HepG2 (cell line): ENCODE data around the gene RAC3. TPM values are rescaled to one million over a fixed set of nuclear protein-coding genes. Genes with fewer than 3 reads are reported as not detected.

ENCODE experiments used
- DPF2 ChIP-seq: sonication (generic); formaldehyde crosslinking; IDR thresholded peaks from 2 replicates; pipeline ENCODE4 v1.4.0; 2020; ENCODE audit warnings: mild to moderate bottlenecking, low read depth, missing genetic modification reagents, borderline replicate concordance
- FOXJ3 ChIP-seq: sonication (generic); formaldehyde crosslinking; IDR thresholded peaks from 2 replicates; pipeline ENCODE4 v1.4.0; 2020; ENCODE audit warnings: missing genetic modification reagents, mild to moderate bottlenecking, borderline replicate concordance
- HMGA1 ChIP-seq: sonication (generic); formaldehyde crosslinking; conservative IDR thresholded peaks from 2 replicates; pipeline ENCODE4 v1.4.0; 2020; ENCODE audit warnings: missing genetic modification reagents
- HNRNPH1 ChIP-seq: fragments of 200-400 bp; formaldehyde crosslinking; optimal IDR thresholded peaks from 2 replicates; pipeline ENCODE3; 2017; ENCODE audit warnings: mild to moderate bottlenecking, low read depth, low read length
- MTERF4 ChIP-seq: sonication (generic); formaldehyde crosslinking; IDR thresholded peaks from 2 replicates; pipeline ENCODE4 v1.8.0; 2023; ENCODE audit warnings: mild to moderate bottlenecking, missing genetic modification reagents
- NAIF1 ChIP-seq: sonication (generic); formaldehyde crosslinking; IDR thresholded peaks from 2 replicates; pipeline ENCODE4 v1.5.0; 2020; ENCODE audit warnings: mild to moderate bottlenecking, missing genetic modification reagents, borderline replicate concordance
- NFIC ChIP-seq: IDR thresholded peaks from 2 replicates; pipeline ENCODE4 v1.6.1; 2012; ENCODE audit warnings: mild to moderate bottlenecking, low read length, inconsistent platforms
- RERE ChIP-seq: IDR thresholded peaks from 2 replicates; pipeline ENCODE4 v1.6.1; 2016; ENCODE audit warnings: low read depth, missing genetic modification reagents, missing compliant biosample characterization
- SATB2 ChIP-seq: sonication (generic); formaldehyde crosslinking; IDR thresholded peaks from 2 replicates; pipeline ENCODE4 v1.5.0; 2020; ENCODE audit warnings: missing genetic modification reagents
- ZNF275 ChIP-seq: sonication (generic); formaldehyde crosslinking; IDR thresholded peaks from 2 replicates; pipeline ENCODE4 v1.8.0; 2022; ENCODE audit warnings: missing genetic modification reagents, mild to moderate bottlenecking, inconsistent platforms, borderline replicate concordance
- ZNF546 ChIP-seq: sonication (generic); formaldehyde crosslinking; conservative IDR thresholded peaks from 2 replicates; pipeline ENCODE4 v1.8.1; 2023; ENCODE audit warnings: mild to moderate bottlenecking, missing genetic modification reagents
- ZNF567 ChIP-seq: sonication (generic); formaldehyde crosslinking; IDR thresholded peaks from 2 replicates; pipeline ENCODE4 v1.8.1; 2023; ENCODE audit warnings: mild to moderate bottlenecking, missing genetic modification reagents, borderline replicate concordance
- ZNF589 ChIP-seq: sonication (generic); formaldehyde crosslinking; conservative IDR thresholded peaks from 2 replicates; pipeline ENCODE4 v1.8.0; 2022; ENCODE audit warnings: mild to moderate bottlenecking, moderate library complexity, missing genetic modification reagents
- ZNF616 ChIP-seq: sonication (generic); formaldehyde crosslinking; IDR thresholded peaks from 2 replicates; pipeline ENCODE4 v1.5.0; 2020; ENCODE audit warnings: low read depth, mild to moderate bottlenecking, missing genetic modification reagents
- polyA plus RNA-seq, 8 experiments: library from polyadenylated mRNA; depleted of rRNA in 3 of 8; stranded (reverse) in 7 of 8; unstranded in 1 of 8; fragments of >200 nt; fragmentation: Illumina TruSeq in 4 of 8; extraction: Trizol in 4 of 8; gene quantifications; 2 replicates each; pipeline versions ENCODE4 v1.2.1 to v1.2.3, GENCODE V29; 2011 to 2016; ENCODE audit warnings: low read depth in 4 of 8, missing spikeins in 1 of 8, mixed read lengths in 1 of 8; ENCODE audit not compliant: insufficient read depth in 1 of 8
- total RNA-seq, 5 experiments: library from RNA; depleted of rRNA; stranded (reverse); fragments of >200 nt; fragmentation: Illumina TruSeq; extraction: Trizol; gene quantifications; 2 replicates each; pipeline ENCODE4 v1.2.3, GENCODE V29; 2016; ENCODE audit warnings: low read depth in 1 of 5
- TF ChIP-seq, protein P1 (sequence below): sonication (generic); formaldehyde crosslinking; IDR thresholded peaks from 2 replicates; pipeline ENCODE4 v1.4.0; 2020; ENCODE audit warnings: missing genetic modification reagents
- TF ChIP-seq, protein P2 (sequence below): sonication (generic); formaldehyde crosslinking; IDR thresholded peaks from 2 replicates; pipeline ENCODE4 v1.5.1; 2020; ENCODE audit warnings: mild to moderate bottlenecking, moderate library complexity, missing genetic modification reagents

The RAC3 gene
- total and polyA plus RNA-seq, 2 of the 13 experiments (the other 11 are each of a cell fraction or from before 2014, with no cell fraction given) = 10.5 to 21.3 TPM

GRCh38 chr17:81993729-81994592 lies 37.5 kb upstream of the RAC3 start (continued):
- TF ChIP-seq MTERF4 (CRISPR knock-in tag) = peak; percentile 91; the same call in 1 of the 2 replicates
- TF ChIP-seq ZNF546 = peak; percentile 27; the same call in 1 of the 2 replicates
- TF ChIP-seq NFIC = no peak
- peak; percentile 46 for TF ChIP-seq SATB2 (CRISPR knock-in tag)
- TF ChIP-seq, protein P1, sequence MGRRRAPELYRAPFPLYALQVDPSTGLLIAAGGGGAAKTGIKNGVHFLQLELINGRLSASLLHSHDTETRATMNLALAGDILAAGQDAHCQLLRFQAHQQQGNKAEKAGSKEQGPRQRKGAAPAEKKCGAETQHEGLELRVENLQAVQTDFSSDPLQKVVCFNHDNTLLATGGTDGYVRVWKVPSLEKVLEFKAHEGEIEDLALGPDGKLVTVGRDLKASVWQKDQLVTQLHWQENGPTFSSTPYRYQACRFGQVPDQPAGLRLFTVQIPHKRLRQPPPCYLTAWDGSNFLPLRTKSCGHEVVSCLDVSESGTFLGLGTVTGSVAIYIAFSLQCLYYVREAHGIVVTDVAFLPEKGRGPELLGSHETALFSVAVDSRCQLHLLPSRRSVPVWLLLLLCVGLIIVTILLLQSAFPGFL (CRISPR knock-in tag) = no peak
- TF ChIP-seq FOXJ3 (CRISPR knock-in tag) = no peak
- TF ChIP-seq NAIF1 (CRISPR knock-in tag) = peak; percentile 81; the same call in 1 of the 2 replicates
- no peak for TF ChIP-seq ZNF589 (CRISPR knock-in tag)
- no peak for TF ChIP-seq DPF2 (CRISPR knock-in tag)
- TF ChIP-seq RERE (CRISPR knock-in tag) = no peak; the same call in 1 of the 2 replicates
- TF ChIP-seq ZNF616 (CRISPR knock-in tag) = peak; percentile 68
- no peak for TF ChIP-seq HMGA1 (CRISPR knock-in tag)
- TF ChIP-seq ZNF275 (CRISPR knock-in tag) = 0 out of 2 replicates have a peak, but pooled peaks have one; percentile 75
- no peak for TF ChIP-seq ZNF567 (CRISPR knock-in tag)
- TF ChIP-seq, protein P2, sequence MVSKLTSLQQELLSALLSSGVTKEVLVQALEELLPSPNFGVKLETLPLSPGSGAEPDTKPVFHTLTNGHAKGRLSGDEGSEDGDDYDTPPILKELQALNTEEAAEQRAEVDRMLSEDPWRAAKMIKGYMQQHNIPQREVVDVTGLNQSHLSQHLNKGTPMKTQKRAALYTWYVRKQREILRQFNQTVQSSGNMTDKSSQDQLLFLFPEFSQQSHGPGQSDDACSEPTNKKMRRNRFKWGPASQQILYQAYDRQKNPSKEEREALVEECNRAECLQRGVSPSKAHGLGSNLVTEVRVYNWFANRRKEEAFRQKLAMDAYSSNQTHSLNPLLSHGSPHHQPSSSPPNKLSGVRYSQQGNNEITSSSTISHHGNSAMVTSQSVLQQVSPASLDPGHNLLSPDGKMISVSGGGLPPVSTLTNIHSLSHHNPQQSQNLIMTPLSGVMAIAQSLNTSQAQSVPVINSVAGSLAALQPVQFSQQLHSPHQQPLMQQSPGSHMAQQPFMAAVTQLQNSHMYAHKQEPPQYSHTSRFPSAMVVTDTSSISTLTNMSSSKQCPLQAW = peak; percentile 56; the same call in 1 of the 2 replicates
- peak; percentile 3 for TF ChIP-seq HNRNPH1
